Measurements from ENCODE around the gene AOPEP. TPM values are rescaled to one million over a fixed set of nuclear protein-coding genes. Genes with fewer than 3 reads are reported as not detected.
A peak's percentile ranks its signal among the peaks of the same experiment; 100 is the strongest.

Gene AOPEP
- total RNA-seq, 4 donors from 2014 or later = 80.7 to 428 (median 126) TPM

DNA sequence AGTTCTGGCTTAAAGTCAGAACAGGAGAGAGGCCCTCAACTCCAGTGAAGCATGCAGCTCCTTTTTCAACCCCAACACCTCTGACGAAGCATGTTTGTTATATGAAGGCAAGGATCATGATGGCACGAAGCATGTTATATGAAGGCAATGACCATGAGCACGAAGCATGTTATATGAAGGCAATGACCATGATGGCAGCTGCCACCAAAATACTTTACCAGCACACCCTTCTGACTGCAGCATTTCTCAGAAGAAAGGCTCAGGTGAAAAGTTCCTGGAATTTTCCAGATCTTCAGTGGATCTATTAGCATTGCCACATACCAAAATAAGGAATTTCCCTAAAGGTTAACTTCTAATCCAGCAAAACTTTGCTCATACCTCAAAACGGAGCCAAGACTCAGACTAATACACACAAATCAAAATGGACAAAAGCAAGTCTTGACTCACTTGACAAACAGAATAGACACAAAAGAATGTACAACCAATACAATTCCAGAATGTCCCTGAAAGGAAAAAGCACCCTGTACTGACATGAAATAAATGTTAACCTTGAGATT, 373.6 kb downstream of the AOPEP start:
- no peak for TF ChIP-seq POLR2A (IDR thresholded peaks at IDR 0.05)
- TF ChIP-seq, protein P1, sequence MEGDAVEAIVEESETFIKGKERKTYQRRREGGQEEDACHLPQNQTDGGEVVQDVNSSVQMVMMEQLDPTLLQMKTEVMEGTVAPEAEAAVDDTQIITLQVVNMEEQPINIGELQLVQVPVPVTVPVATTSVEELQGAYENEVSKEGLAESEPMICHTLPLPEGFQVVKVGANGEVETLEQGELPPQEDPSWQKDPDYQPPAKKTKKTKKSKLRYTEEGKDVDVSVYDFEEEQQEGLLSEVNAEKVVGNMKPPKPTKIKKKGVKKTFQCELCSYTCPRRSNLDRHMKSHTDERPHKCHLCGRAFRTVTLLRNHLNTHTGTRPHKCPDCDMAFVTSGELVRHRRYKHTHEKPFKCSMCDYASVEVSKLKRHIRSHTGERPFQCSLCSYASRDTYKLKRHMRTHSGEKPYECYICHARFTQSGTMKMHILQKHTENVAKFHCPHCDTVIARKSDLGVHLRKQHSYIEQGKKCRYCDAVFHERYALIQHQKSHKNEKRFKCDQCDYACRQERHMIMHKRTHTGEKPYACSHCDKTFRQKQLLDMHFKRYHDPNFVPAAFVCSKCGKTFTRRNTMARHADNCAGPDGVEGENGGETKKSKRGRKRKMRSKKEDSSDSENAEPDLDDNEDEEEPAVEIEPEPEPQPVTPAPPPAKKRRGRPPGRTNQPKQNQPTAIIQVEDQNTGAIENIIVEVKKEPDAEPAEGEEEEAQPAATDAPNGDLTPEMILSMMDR (IDR thresholded peaks at IDR 0.05) = no peak
- no peak overlapping the region for H3K4me3 ChIP-seq
- intact Hi-C loops (cut with DNase I; ENCODE audit: low total_unique reads) = no loop called here
- H3K36me3 ChIP-seq = no peaks in the 10 kb centered on the region
- no peaks in the 10 kb centered on the region for H3K27me3 ChIP-seq
- no peaks in the 10 kb centered on the region for H3K9me3 ChIP-seq
- peak overlapping the region in 1 of 2 donors; percentile 33 for H3K27ac ChIP-seq
- no peak for DNase-seq
- H3K4me1 ChIP-seq = no peaks in the 10 kb centered on the region

DNA sequence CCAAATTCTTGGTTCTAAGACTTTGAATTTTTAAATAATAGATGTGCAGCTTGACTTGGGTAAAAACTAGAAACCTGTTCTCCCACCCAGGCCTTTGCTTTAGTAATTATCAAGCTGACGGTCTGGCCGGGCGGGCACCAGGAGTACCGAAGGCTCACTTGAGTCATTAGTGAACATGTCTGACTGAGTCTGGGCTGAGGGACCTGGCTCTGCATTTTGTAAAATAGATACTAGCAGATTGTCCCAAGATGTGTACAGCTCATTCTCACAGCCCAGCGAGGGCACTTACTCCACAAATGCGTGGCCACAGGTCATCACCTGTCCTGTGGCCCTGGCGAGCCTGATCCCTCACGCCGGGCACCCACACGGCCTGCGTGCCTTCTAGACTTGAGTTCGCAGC, 374.8 kb downstream of the AOPEP start:
- no peak overlapping the region for H3K27ac ChIP-seq
- TF ChIP-seq, protein P1 (IDR thresholded peaks at IDR 0.05) = no peak
- TF ChIP-seq POLR2A (IDR thresholded peaks at IDR 0.05) = no peak
- no peaks in the 10 kb centered on the region for H3K36me3 ChIP-seq
- no peak overlapping the region for H3K4me3 ChIP-seq
- no peaks in the 10 kb centered on the region for H3K9me3 ChIP-seq
- no peaks in the 10 kb centered on the region for H3K27me3 ChIP-seq
- H3K4me1 ChIP-seq = no peaks in the 10 kb centered on the region
- DNase-seq = no peak
- intact Hi-C loops (cut with DNase I; ENCODE audit: low total_unique reads) = no loop called here

DNA sequence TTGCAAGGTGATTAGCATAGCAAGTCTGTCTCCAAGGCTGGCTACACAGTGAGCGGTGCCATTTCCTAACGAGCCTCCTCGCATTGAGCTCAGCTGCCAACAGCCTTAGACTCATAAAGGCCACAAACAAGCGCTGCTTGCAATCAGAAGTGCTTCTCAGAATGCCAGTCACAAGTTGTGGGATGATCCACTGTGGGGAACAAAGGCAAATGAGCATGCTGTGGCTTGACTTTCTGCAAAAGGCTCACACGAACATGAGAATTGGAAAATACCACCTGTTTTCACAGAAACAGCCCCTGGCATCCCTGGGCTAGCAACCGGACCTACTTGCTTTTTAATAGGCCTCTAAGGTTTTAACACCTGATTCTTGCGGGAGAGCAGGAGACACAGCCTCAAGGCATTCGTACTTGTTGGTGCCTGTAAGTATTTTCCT, 375.5 kb downstream of the AOPEP start:
- H3K27me3 ChIP-seq = no peaks in the 10 kb centered on the region
- no peak overlapping the region for H3K27ac ChIP-seq
- TF ChIP-seq, protein P1 (IDR thresholded peaks at IDR 0.05) = no peak
- TF ChIP-seq POLR2A (IDR thresholded peaks at IDR 0.05) = no peak
- DNase-seq = no peak
- no peak overlapping the region for H3K4me3 ChIP-seq
- no peaks in the 10 kb centered on the region for H3K9me3 ChIP-seq
- intact Hi-C loops (cut with DNase I; ENCODE audit: low total_unique reads) = no loop called here
- H3K36me3 ChIP-seq = no peaks in the 10 kb centered on the region
- H3K4me1 ChIP-seq = peaks cover 0 to 2% of the 10 kb centered on the region in 2 donors

DNA sequence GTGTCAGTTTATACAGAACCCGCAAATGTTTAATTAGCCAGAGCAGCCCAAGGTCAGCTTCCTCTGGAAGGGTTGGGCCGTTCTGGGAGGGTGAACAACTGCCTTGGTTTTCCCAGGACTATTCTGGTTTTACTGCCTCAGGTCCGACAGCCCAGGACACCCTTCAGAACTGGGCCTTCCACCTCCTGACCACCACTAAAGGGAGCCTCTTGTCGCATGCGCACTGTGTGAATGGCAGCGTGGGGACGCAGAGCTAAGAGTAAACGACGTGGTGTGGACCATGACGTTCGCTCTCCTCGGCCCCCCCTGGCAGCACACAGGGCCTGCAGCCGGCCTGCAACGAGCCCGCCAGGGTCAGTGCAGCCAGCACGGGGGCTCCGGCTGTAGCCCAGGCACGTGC, 376.1 kb downstream of the AOPEP start:
- Histone ChIP-seq H3K9me3 (no peaks in the 10 kb centered on the region), H3K36me3 (no peaks in the 10 kb centered on the region), H3K27ac (no peak overlapping the region), H3K4me3 (no peak overlapping the region), H3K27me3 (no peaks in the 10 kb centered on the region), H3K4me1 (peaks cover 0 to 7% of the 10 kb centered on the region in 2 donors)
- no peak for TF ChIP-seq POLR2A (IDR thresholded peaks at IDR 0.05)
- TF ChIP-seq, protein P1 (IDR thresholded peaks at IDR 0.05) = no peak
- DNase-seq = no peak
- intact Hi-C loops (cut with DNase I; ENCODE audit: low total_unique reads) = no loop called here

DNA sequence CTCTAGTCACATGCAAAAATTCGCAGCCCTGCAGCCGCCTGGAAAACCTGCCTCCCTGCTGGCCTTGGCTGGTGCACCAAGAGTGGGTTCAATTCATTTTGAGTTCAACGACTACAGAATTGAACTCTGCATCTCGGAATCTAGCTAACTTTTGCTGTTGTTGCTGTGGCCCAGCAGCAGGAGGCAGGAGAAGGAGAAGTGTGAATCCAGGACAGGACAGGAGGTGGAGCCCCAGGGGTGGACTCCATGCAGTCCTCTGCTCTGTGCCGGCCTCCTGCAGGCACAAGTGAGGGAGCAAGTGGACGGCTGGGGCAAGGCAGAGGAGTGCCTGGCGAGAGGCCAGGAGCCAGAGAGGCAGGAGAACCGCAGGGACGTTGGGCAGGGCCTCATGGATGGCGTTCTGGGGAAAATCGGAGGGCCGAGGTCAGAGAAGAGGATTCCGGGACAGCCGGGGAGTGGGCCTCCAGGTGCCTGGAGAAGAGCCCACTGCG, 376.8 kb downstream of the AOPEP start:
- no peak for DNase-seq
- intact Hi-C loops (cut with DNase I; ENCODE audit: low total_unique reads) = no loop called here
- peak overlapping the region; percentile 28 to 29 for H3K27ac ChIP-seq
- no peaks in the 10 kb centered on the region for H3K27me3 ChIP-seq
- peaks cover 0 to 7% of the 10 kb centered on the region in 2 donors for H3K4me1 ChIP-seq
- TF ChIP-seq, protein P1 (IDR thresholded peaks at IDR 0.05) = peak in 2 of 4 experiments; percentile 5 to 26
- no peak for TF ChIP-seq POLR2A (IDR thresholded peaks at IDR 0.05)
- no peak overlapping the region for H3K4me3 ChIP-seq
- no peaks in the 10 kb centered on the region for H3K36me3 ChIP-seq
- H3K9me3 ChIP-seq = no peaks in the 10 kb centered on the region

Data from uterus (tissue), 4 donors.